ENCODE data around the gene FAM53B. TPM values are rescaled to one million over a fixed set of nuclear protein-coding genes. Genes with fewer than 3 reads are reported as not detected.

FAM53B gene
- total RNA-seq, 1 donor from 2014 or later: 24.1 TPM

- intact Hi-C loops (cut with micrococcal nuclease): no loop called here
Measured at GRCh38 chr10:124730790-124731189, 13.4 kb downstream of the FAM53B start.

- intact Hi-C loops (cut with micrococcal nuclease): no loop called here
Measured at GRCh38 chr10:124728830-124729661, 15.1 kb downstream of the FAM53B start.

- intact Hi-C loops (cut with micrococcal nuclease): no loop called here
Measured at GRCh38 chr10:124728071-124728829, 15.9 kb downstream of the FAM53B start.

- intact Hi-C loops (cut with micrococcal nuclease): no loop called here
Measured at GRCh38 chr10:124727361-124727960, 16.7 kb downstream of the FAM53B start.

- intact Hi-C loops (cut with micrococcal nuclease): no loop called here
Measured at GRCh38 chr10:124725791-124726190, 18.4 kb downstream of the FAM53B start.

GRCh38 chr10:124725171-124725631, 19.0 kb downstream of the FAM53B start:
- intact Hi-C loops (cut with micrococcal nuclease): no loop called here

- intact Hi-C loops (cut with micrococcal nuclease): no loop called here
Measured at GRCh38 chr10:124724279-124725027, 19.7 kb downstream of the FAM53B start.

- intact Hi-C loops (cut with micrococcal nuclease): no loop called here
Measured at GRCh38 chr10:124723826-124724225, 20.4 kb downstream of the FAM53B start.

GRCh38 chr10:124722798-124723783, 21.1 kb downstream of the FAM53B start:
- intact Hi-C loops (cut with micrococcal nuclease): no loop called here

- intact Hi-C loops (cut with micrococcal nuclease): no loop called here
Measured at GRCh38 chr10:124721330-124722045, 22.7 kb downstream of the FAM53B start.

- intact Hi-C loops (cut with micrococcal nuclease): loop anchor here (1.0 to 2.0 kb wide), 4 partner anchors 13 to 92 kb away; no protein-coding TSS in a partner anchor
Measured at GRCh38 chr10:124719213-124719851, 24.8 kb downstream of the FAM53B start.

- intact Hi-C loops (cut with micrococcal nuclease): loop anchor here (1.0 to 2.0 kb wide), 2 partner anchors 15 to 16 kb away; no protein-coding TSS in a partner anchor
Measured at GRCh38 chr10:124717911-124718741, 26.1 kb downstream of the FAM53B start.

- intact Hi-C loops (cut with micrococcal nuclease): no loop called here
Measured at GRCh38 chr10:124717041-124717757, 27.0 kb downstream of the FAM53B start.

GRCh38 chr10:124716369-124716768, 27.8 kb downstream of the FAM53B start:
- intact Hi-C loops (cut with micrococcal nuclease): no loop called here

- intact Hi-C loops (cut with micrococcal nuclease): no loop called here
Measured at GRCh38 chr10:124715439-124715838, 28.7 kb downstream of the FAM53B start.

- intact Hi-C loops (cut with micrococcal nuclease): no loop called here
Measured at GRCh38 chr10:124713679-124714255, 30.4 kb downstream of the FAM53B start.

All from T-helper 2 cell treated with Interferon-gamma antibody and Interleukin-4, amounts not matched to agents 100 ng/mL and 5 ng/mL, for 36 hours (primary cell).